HCT116 (cell line): Measurements from ENCODE around the gene PFKP. TPM values are rescaled to one million over a fixed set of nuclear protein-coding genes. Genes with fewer than 3 reads are reported as not detected.
A peak's percentile ranks its signal among the peaks of the same experiment; 100 is the strongest.
"Not testable (repeated sequence)": the region's sequence is repeated elsewhere in the genome, so short reads cannot be mapped to it uniquely, and the experiment has no call there.

Experiments used
- ATAC-seq: fragments of 200-7000 bp; cut with Tn5 transposase; 2 replicates; pipeline ENCODE4 v1.9.1; 2020; ENCODE audit warnings: mild to moderate bottlenecking, moderate library complexity
- BruUV-seq: library from RNA; stranded (reverse); fragments of 400-500 nt; replicated peaks from 2 replicates; lab custom pipeline; 2021; lab: Mats Ljungman, UMichigan
- CTCF ChIA-PET: fragments of 300-600 bp; sonication (Branson Sonifier 250); formaldehyde crosslinking; loops from one replicate; lab custom pipeline; 2021; ENCODE audit warnings: antibody characterized with exemption; lab: Charles Lee
- POLR2A ChIA-PET: fragments of 300-600, 350-600 bp; sonication (Branson Sonifier 250); formaldehyde crosslinking; loops from one replicate; lab custom pipeline; 2021; ENCODE audit warnings: antibody characterized with exemption; lab: Charles Lee
- RAD21 ChIA-PET, 2 experiments: fragments of 300-600 bp; sonication (Branson Sonifier 250); formaldehyde crosslinking; loops; one replicate each; lab custom pipeline; 2023; ENCODE audit warnings: low total read pairs in 2 of 2; ENCODE audit not compliant: uncharacterized antibody in 2 of 2, unreplicated experiment in 2 of 2, low non-redundant PET in 1 of 2; lab: Charles Lee
- DNase-seq: peaks from one replicate; pipeline ENCODE4 v3.0.0-alpha.2; 2010; ENCODE audit warnings: low read depth, low spot score
- H2AFZ ChIP-seq: fragments of 200-600 bp; shearing (Covaris generic), sonication (generic); 2 replicates; pipeline ENCODE4 v1.6.1; 2017; ENCODE audit warnings: low read depth, mixed run types, mixed read lengths, antibody characterized with exemption, low read length; ENCODE audit not compliant: poor library complexity, severe bottlenecking
- H3K27ac ChIP-seq: 2 replicates; pipeline ENCODE4 v1.5.1; 2012; ENCODE audit warnings: low read depth, low read length
- H3K27me3 ChIP-seq: fragments of 200-600 bp; sonication (generic); 2 replicates; pipeline ENCODE4 v1.6.1; 2016; ENCODE audit warnings: mixed run types, low read length, mixed read lengths; ENCODE audit not compliant: insufficient read depth
- H3K36me3 ChIP-seq, 2 experiments: fragments of 200-500 bp in 1 of 2; fragments of 200-600 bp in 1 of 2; sonication (Bioruptor generic) in 1 of 2; sonication (generic) in 1 of 2; 2 replicates each; pipeline versions ENCODE4 v1.5.1 to v1.6.1; 2014 to 2016; ENCODE audit warnings: low read length in 2 of 2, inconsistent platforms in 1 of 2, mixed read lengths in 1 of 2, mixed run types in 1 of 2; ENCODE audit not compliant: insufficient read depth in 2 of 2, control insufficient read depth in 1 of 2
- H3K4me1 ChIP-seq, 2 experiments: fragments of 200-600 bp in 1 of 2; sonication (generic) in 1 of 2; 2 replicates each; pipeline versions ENCODE4 v1.5.1 to v1.6.1; 2012 to 2017; ENCODE audit warnings: low read length in 2 of 2, inconsistent platforms in 1 of 2, mild to moderate bottlenecking in 1 of 2, mixed read lengths in 1 of 2, mixed run types in 1 of 2, moderate library complexity in 1 of 2; ENCODE audit not compliant: insufficient read depth in 2 of 2, control insufficient read depth in 1 of 2
- H3K4me2 ChIP-seq: fragments of 200-600 bp; sonication (generic); 2 replicates; pipeline ENCODE4 v1.6.1; 2017; ENCODE audit warnings: mixed run types, low read length, mixed read lengths
- H3K4me3 ChIP-seq, 2 experiments: fragments of 200-600 bp in 1 of 2; sonication (generic) in 1 of 2; replicated peaks in 1 of 2; 2 replicates each; pipeline ENCODE4 v1.5.1; 2011 to 2016; ENCODE audit warnings: low read length in 2 of 2, control low read depth in 1 of 2, low read depth in 1 of 2, mild to moderate bottlenecking in 1 of 2, mixed read lengths in 1 of 2, mixed run types in 1 of 2
- H3K79me2 ChIP-seq: fragments of 200-600 bp; sonication (generic); 2 replicates; pipeline ENCODE4 v1.6.1; 2017; ENCODE audit warnings: mild to moderate bottlenecking, mixed run types, low read length, moderate library complexity, mixed read lengths; ENCODE audit not compliant: insufficient read depth
- H3K9ac ChIP-seq: fragments of 200-600 bp; sonication (generic); 2 replicates; pipeline ENCODE4 v1.6.1; 2016; ENCODE audit warnings: low read length, mixed read lengths
- H3K9me2 ChIP-seq: fragments of 200-600 bp; sonication (generic), shearing (Covaris generic); 2 replicates; pipeline ENCODE4 v1.6.1; 2017; ENCODE audit warnings: mixed run types, mild to moderate bottlenecking, moderate library complexity; ENCODE audit not compliant: insufficient read depth
- H3K9me3 ChIP-seq, 2 experiments: fragments of 200-500 bp in 1 of 2; fragments of 200-600 bp in 1 of 2; sonication (Bioruptor generic) in 1 of 2; sonication (generic) in 1 of 2; 2 replicates each; pipeline ENCODE4 v1.6.1; 2014 to 2017; ENCODE audit warnings: low read length in 2 of 2, mixed read lengths in 2 of 2, inconsistent platforms in 1 of 2, low read depth in 1 of 2, mild to moderate bottlenecking in 1 of 2, mixed run types in 1 of 2, moderate library complexity in 1 of 2; ENCODE audit not compliant: control insufficient read depth in 1 of 2, insufficient read depth in 1 of 2
- H4K20me1 ChIP-seq: fragments of 200-600 bp; sonication (generic), shearing (Covaris generic); 2 replicates; pipeline ENCODE4 v1.6.1; 2017; ENCODE audit warnings: mixed run types, mild to moderate bottlenecking, moderate library complexity; ENCODE audit not compliant: insufficient read depth
- CBX3 ChIP-seq: IDR thresholded peaks from 2 replicates; pipeline ENCODE4 v1.6.1; 2012; ENCODE audit warnings: low read depth
- CEBPB ChIP-seq: IDR thresholded peaks from 2 replicates; pipeline ENCODE4 v1.6.1; 2012; ENCODE audit warnings: low read depth
- EGR1 ChIP-seq: IDR thresholded peaks from 2 replicates; pipeline ENCODE4 v1.6.1; 2012; ENCODE audit warnings: low read depth
- ELF1 ChIP-seq: IDR thresholded peaks from 2 replicates; pipeline ENCODE4 v1.6.1; 2012; ENCODE audit warnings: low read depth, borderline replicate concordance
- EZH2 ChIP-seq: fragments of 200-600 bp; sonication (generic); IDR thresholded peaks from 2 replicates; pipeline ENCODE4 v1.6.1; 2017; ENCODE audit warnings: antibody characterized with exemption, mixed run types
- JUND ChIP-seq: IDR thresholded peaks from 2 replicates; pipeline ENCODE4 v1.6.1; 2012
- POLR2A ChIP-seq: IDR thresholded peaks from 2 replicates; pipeline ENCODE4 v1.7.0; 2011; ENCODE audit warnings: borderline replicate concordance; ENCODE audit not compliant: insufficient read depth, insufficient read length; ENCODE audit errors: extremely low read depth
- POLR2AphosphoS5 ChIP-seq: IDR thresholded peaks from 2 replicates; pipeline ENCODE4 v1.6.1; 2011; ENCODE audit warnings: mild to moderate bottlenecking, low read depth, low read length, moderate library complexity
- RAD21 ChIP-seq: IDR thresholded peaks from 2 replicates; pipeline ENCODE4 v1.6.1; 2012; ENCODE audit warnings: low read depth, mild to moderate bottlenecking
- SIN3A ChIP-seq: IDR thresholded peaks from 2 replicates; pipeline ENCODE4 v1.6.1; 2012; ENCODE audit warnings: low read depth
- SP1 ChIP-seq: IDR thresholded peaks from 2 replicates; pipeline ENCODE4 v1.6.1; 2012; ENCODE audit warnings: low read depth
- TCF7L2 ChIP-seq: IDR thresholded peaks from 2 replicates; pipeline ENCODE4 v1.7.0; 2011; ENCODE audit warnings: borderline replicate concordance, inconsistent platforms; ENCODE audit not compliant: insufficient read depth, insufficient read length; ENCODE audit errors: extremely low read depth
- ZFX ChIP-seq: fragments of 450-650 bp; IDR thresholded peaks from 2 replicates; pipeline ENCODE4 v1.6.1; 2017
- ZNF274 ChIP-seq: fragments of 200-500 bp; sonication (Bioruptor generic); IDR thresholded peaks from 2 replicates; pipeline ENCODE4 v1.6.1; 2014; ENCODE audit warnings: mild to moderate bottlenecking, low read depth, low read length, inconsistent platforms
- intact Hi-C: fragments of 100-400 bp; cut with micrococcal nuclease; formaldehyde crosslinking; loops from 2 replicates; pipeline ENCODE4 v1.10.0; 2022
- total RNA-seq: library from RNA; stranded (reverse); gene quantifications from one replicate; pipeline ENCODE4 v1.2.1, GENCODE V29; 2021; ENCODE audit not compliant: unreplicated experiment
- TF ChIP-seq, protein P1 (sequence below): IDR thresholded peaks from 2 replicates; pipeline ENCODE4 v1.6.1; 2011; ENCODE audit warnings: mild to moderate bottlenecking, low read length, moderate library complexity; ENCODE audit not compliant: insufficient replicate concordance; ENCODE audit errors: extremely low read depth
- TF ChIP-seq, protein P2 (sequence below): IDR thresholded peaks from 2 replicates; pipeline ENCODE4 v1.6.1; 2012

Gene PFKP
- total RNA-seq, 1 experiment from 2014 or later: 237 TPM

DNA sequence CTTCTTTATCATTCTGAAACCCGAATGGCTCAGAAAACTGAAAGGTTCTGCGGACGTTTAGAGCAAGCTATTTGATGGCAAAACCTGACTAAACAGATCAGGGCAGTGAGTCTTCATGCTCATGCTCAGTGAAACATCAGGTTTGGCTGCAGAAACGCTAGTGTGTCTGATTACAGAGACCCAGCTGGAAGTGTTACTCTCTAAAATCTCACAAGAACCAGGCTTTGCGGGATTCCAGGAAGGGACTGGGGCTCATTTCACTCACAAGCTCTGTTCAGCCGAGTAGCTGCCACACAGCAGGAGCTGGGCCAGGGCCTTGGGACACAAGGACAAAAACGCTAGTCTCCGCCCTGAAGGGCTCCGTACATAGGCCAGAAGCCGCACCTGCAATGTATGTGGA, 102.3 kb downstream of the PFKP start (continued):
- TF ChIP-seq POLR2AphosphoS5: no peak

DNA sequence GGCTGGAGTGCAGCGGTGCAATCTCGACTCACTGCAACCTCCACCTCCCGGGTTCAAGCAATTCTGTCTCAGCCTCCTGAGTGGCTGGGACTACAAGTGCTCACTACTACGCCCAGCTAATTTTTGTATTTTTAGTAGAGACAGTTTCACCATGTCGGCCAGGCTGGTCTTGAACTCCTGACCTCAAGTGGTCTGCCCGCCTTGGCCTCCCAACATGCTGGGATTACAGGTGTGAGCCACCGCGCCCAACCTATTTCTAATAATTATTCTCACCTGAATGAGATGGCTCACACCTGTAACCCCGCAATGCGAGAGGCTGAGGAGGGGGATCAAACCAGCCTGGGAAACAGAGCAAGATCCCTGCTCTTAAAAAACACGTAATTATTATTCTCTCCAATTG, 104.1 kb downstream of the PFKP start:
- Histone ChIP-seq H3K9ac (peak overlapping the region; percentile 85), H3K4me3 (peak overlapping the region; percentile 76 to 79), H3K79me2 (peaks cover 30% of the 10 kb centered on the region), H3K27ac (peak overlapping the region; percentile 76; the same call in 1 of the 2 replicates), H3K36me3 (peaks cover 13 to 25% of the 10 kb centered on the region in 2 experiments), H3K4me1 (peaks cover 0 to 22% of the 10 kb centered on the region in 2 experiments; a peak in 3 of 4 replicates), H3K4me2 (peak overlapping the region; percentile 85)
- BruUV-seq, H3K9me2 ChIP-seq, DNase-seq, intact Hi-C loops, ATAC-seq, CTCF ChIA-PET, RAD21 ChIA-PET, POLR2A ChIA-PET, H4K20me1 ChIP-seq, H3K27me3 ChIP-seq, H3K9me3 ChIP-seq, H2AFZ ChIP-seq: not testable (repeated sequence)

DNA sequence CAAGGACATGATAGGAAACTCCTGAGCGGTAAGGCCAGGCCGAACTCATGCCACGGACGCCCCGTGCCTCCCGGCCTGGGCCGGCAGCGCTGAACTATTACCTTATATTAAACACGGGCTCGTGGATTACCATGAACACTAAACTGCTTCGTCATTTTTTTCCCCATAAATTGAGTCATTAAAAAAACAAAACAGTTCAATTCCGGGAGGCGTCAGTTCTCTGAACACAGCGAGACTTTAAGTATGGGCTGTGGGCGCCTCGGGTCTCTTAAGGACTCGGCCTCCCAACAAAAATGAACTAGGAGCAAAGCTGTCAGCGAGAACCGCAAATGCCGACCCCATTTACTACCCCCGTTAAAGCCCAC, 104.7 kb downstream of the PFKP start:
- peak; percentile 6 for DNase-seq
- ChIA-PET CTCF (interaction anchor here (1.6 kb wide), 1 partner anchor 26 kb away, joined by 6 read pairs; no protein-coding TSS in a partner anchor), RAD21 (no interaction called here), POLR2A (interaction anchor here (1.5 to 1.9 kb wide), 3 partner anchors 9 to 38 kb away, joined by 3 to 5 read pairs (median 4); no protein-coding TSS in a partner anchor)
- ATAC-seq: no peak
- BruUV-seq: no TSS peak
- Histone ChIP-seq H3K9me3 (no peaks in the 10 kb centered on the region), H3K4me2 (peak overlapping the region; percentile 85), H3K27ac (peak overlapping the region; percentile 76), H3K4me1 (peaks cover 0 to 22% of the 10 kb centered on the region in 2 experiments; a peak in 3 of 4 replicates), H3K4me3 (peak overlapping the region; percentile 76 to 79), H3K27me3 (no peaks in the 10 kb centered on the region), H4K20me1 (no peaks in the 10 kb centered on the region), H2AFZ (no peak overlapping the region), H3K9ac (peak overlapping the region; percentile 85), H3K9me2 (no peaks in the 10 kb centered on the region), H3K36me3 (peaks cover 10 to 19% of the 10 kb centered on the region in 2 experiments), H3K79me2 (peaks cover 30% of the 10 kb centered on the region)
- intact Hi-C loops: loop anchor here (1.0 kb wide), 1 partner anchor 81 kb away; no protein-coding TSS in a partner anchor
- TF ChIP-seq EGR1: no peak
- TF ChIP-seq SIN3A: no peak
- TF ChIP-seq RAD21: no peak
- TF ChIP-seq ZFX: no peak
- no peak for TF ChIP-seq EZH2
- TF ChIP-seq, protein P1, sequence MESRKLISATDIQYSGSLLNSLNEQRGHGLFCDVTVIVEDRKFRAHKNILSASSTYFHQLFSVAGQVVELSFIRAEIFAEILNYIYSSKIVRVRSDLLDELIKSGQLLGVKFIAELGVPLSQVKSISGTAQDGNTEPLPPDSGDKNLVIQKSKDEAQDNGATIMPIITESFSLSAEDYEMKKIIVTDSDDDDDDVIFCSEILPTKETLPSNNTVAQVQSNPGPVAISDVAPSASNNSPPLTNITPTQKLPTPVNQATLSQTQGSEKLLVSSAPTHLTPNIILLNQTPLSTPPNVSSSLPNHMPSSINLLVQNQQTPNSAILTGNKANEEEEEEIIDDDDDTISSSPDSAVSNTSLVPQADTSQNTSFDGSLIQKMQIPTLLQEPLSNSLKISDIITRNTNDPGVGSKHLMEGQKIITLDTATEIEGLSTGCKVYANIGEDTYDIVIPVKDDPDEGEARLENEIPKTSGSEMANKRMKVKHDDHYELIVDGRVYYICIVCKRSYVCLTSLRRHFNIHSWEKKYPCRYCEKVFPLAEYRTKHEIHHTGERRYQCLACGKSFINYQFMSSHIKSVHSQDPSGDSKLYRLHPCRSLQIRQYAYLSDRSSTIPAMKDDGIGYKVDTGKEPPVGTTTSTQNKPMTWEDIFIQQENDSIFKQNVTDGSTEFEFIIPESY: no peak
- TF ChIP-seq, protein P2, sequence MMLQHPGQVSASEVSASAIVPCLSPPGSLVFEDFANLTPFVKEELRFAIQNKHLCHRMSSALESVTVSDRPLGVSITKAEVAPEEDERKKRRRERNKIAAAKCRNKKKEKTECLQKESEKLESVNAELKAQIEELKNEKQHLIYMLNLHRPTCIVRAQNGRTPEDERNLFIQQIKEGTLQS: no peak
- no peak for TF ChIP-seq ZNF274
- no peak for TF ChIP-seq ELF1
- no peak for TF ChIP-seq POLR2A
- TF ChIP-seq SP1: no peak
- TF ChIP-seq JUND: no peak
- TF ChIP-seq TCF7L2: no peak
- TF ChIP-seq CBX3: no peak
- TF ChIP-seq CEBPB: no peak
